ENCODE measurements around the gene TOR4A. TPM values are rescaled to one million over a fixed set of nuclear protein-coding genes. Genes with fewer than 3 reads are reported as not detected.

Gene TOR4A
- total RNA-seq, 2 experiments from 2014 or later: 11.7 to 22.3 TPM

- no peak overlapping the region for H3K4me3 ChIP-seq (ENCODE audit: low read depth, low read length, poor library complexity, severe bottlenecking)
- ChIA-PET POLR2A (interaction anchor here (0.6 kb wide), 1 partner anchor 160 kb away, joined by 3 read pairs; no protein-coding TSS in a partner anchor), CTCF (ENCODE audit: unreplicated experiment) (no interaction called here)
- H3K4me2 ChIP-seq (ENCODE audit: low read length): no peak overlapping the region
- no peaks in the 10 kb centered on the region for H3K9me3 ChIP-seq (ENCODE audit: low read length)
- TF ChIP-seq CTCF (conservative IDR thresholded peaks at IDR 0.05; ENCODE audit: low read length): no peak
- H3K27ac ChIP-seq (ENCODE audit: low read depth, low read length, poor library complexity, severe bottlenecking): no peak overlapping the region
- peaks cover 19% of the 10 kb centered on the region for H3K36me3 ChIP-seq (ENCODE audit: insufficient read depth, low read length)
- no peak overlapping the region for H2AFZ ChIP-seq (ENCODE audit: low read length)
- no peak for DNase-seq (ENCODE audit: low spot score)
- BruUV-seq (replicated peaks): no TSS peak
- intact Hi-C loops (cut with micrococcal nuclease; ENCODE audit: unreplicated experiment): no loop called here
- peaks cover 9% of the 10 kb centered on the region for H3K79me2 ChIP-seq (ENCODE audit: insufficient read depth, low read depth, low read length)
- H4K20me1 ChIP-seq (ENCODE audit: insufficient read depth, low read length): peaks cover 7% of the 10 kb centered on the region
- no peaks in the 10 kb centered on the region for H3K9me2 ChIP-seq (ENCODE audit: insufficient read depth, low read length)
- H3K4me1 ChIP-seq (ENCODE audit: insufficient read depth, low read length, poor library complexity, severe bottlenecking): peaks cover 38% of the 10 kb centered on the region
These were observed 30.2 kb upstream of the TOR4A start for GRCh38 chr9:137247135-137247915.

DNA sequence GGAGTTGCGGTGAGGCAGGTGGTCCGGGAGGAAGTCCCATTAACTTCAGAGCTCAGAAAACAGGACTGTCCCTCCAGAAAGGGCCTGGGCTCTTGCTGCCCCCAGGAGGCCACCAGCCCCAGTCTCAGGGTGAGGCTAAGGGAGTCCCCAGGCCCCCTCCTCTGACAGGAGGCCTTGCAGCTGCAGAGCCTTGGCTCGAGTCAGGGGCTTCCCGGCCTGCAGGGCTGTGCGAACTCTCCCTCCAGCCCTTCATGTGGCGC is 29.7 kb upstream of the TOR4A start:
- POLR2A ChIA-PET: no interaction called here
- no TSS peak for BruUV-seq (replicated peaks)
- Histone ChIP-seq H3K9me3 (ENCODE audit: low read length) (no peaks in the 10 kb centered on the region), H3K36me3 (ENCODE audit: insufficient read depth, low read length) (peaks cover 14% of the 10 kb centered on the region), H3K9me2 (ENCODE audit: insufficient read depth, low read length) (no peaks in the 10 kb centered on the region), H4K20me1 (ENCODE audit: insufficient read depth, low read length) (0 out of 2 replicates have a peak, but pooled peaks cover 2% of the 10 kb centered on the region), H3K27ac (ENCODE audit: low read depth, low read length, poor library complexity, severe bottlenecking) (no peak overlapping the region), H2AFZ (ENCODE audit: low read length) (no peak overlapping the region), H3K4me2 (ENCODE audit: low read length) (no peak overlapping the region), H3K4me1 (ENCODE audit: insufficient read depth, low read length, poor library complexity, severe bottlenecking) (peaks cover 38% of the 10 kb centered on the region), H3K4me3 (ENCODE audit: low read depth, low read length, poor library complexity, severe bottlenecking) (no peak overlapping the region), H3K79me2 (ENCODE audit: insufficient read depth, low read depth, low read length) (peaks cover 3% of the 10 kb centered on the region; the same call in 1 of the 2 replicates)
- TF ChIP-seq CTCF (conservative IDR thresholded peaks at IDR 0.05; ENCODE audit: low read length): no peak
- TF ChIP-seq EZH2phosphoT487 (IDR thresholded peaks at IDR 0.05; ENCODE audit: borderline replicate concordance, low read depth, low read length): no peak
- CTCF ChIA-PET (ENCODE audit: unreplicated experiment): no interaction called here
- intact Hi-C loops (cut with micrococcal nuclease; ENCODE audit: unreplicated experiment): no loop called here
- no peak for DNase-seq (ENCODE audit: low spot score)

GRCh38 chr9:137250329-137251193 is 27.0 kb upstream of the TOR4A start:
- BruUV-seq (replicated peaks): no TSS peak
- ChIA-PET POLR2A (no interaction called here), CTCF (ENCODE audit: unreplicated experiment) (no interaction called here)
- no peak for DNase-seq (ENCODE audit: low spot score)
- no peaks in the 10 kb centered on the region for H3K9me2 ChIP-seq (ENCODE audit: insufficient read depth, low read length)
- H3K4me1 ChIP-seq (ENCODE audit: insufficient read depth, low read length, poor library complexity, severe bottlenecking): peaks cover 42% of the 10 kb centered on the region
- no peaks in the 10 kb centered on the region for H3K9me3 ChIP-seq (ENCODE audit: low read length)
- TF ChIP-seq EZH2phosphoT487 (IDR thresholded peaks at IDR 0.05; ENCODE audit: borderline replicate concordance, low read depth, low read length): no peak
- no peak for TF ChIP-seq CTCF (conservative IDR thresholded peaks at IDR 0.05; ENCODE audit: low read length)
- H3K4me2 ChIP-seq (ENCODE audit: low read length): no peak overlapping the region
- no peak overlapping the region for H3K27ac ChIP-seq (ENCODE audit: low read depth, low read length, poor library complexity, severe bottlenecking)
- no peak overlapping the region for H2AFZ ChIP-seq (ENCODE audit: low read length)
- H3K79me2 ChIP-seq (ENCODE audit: insufficient read depth, low read depth, low read length): peaks cover 3% of the 10 kb centered on the region; the same call in 1 of the 2 replicates
- H4K20me1 ChIP-seq (ENCODE audit: insufficient read depth, low read length): no peaks in the 10 kb centered on the region
- 0 out of 2 replicates have a peak, but pooled peaks cover 2% of the 10 kb centered on the region for H3K36me3 ChIP-seq (ENCODE audit: insufficient read depth, low read length)
- no peak overlapping the region for H3K4me3 ChIP-seq (ENCODE audit: low read depth, low read length, poor library complexity, severe bottlenecking)
- intact Hi-C loops (cut with micrococcal nuclease; ENCODE audit: unreplicated experiment): no loop called here
